ENCODE measurements around the gene PALMD.

GRCh38 chr1:99676876-99677275 lies 31.0 kb downstream of the PALMD start:
- no peak for TF ChIP-seq CTCF (conservative IDR thresholded peaks at IDR 0.05; ENCODE audit: low read depth, low read length)
- TF ChIP-seq EZH2 (IDR thresholded peaks at IDR 0.05; ENCODE audit: low read length, unreplicated experiment): no peak

Data from PC-3 (cell line).